K562 (cell line): ENCODE data around the gene IRF2.

Experiments
- ATF3 ChIP-seq, 2 experiments: fragments of 450-650 bp in 1 of 2; sonication (generic) in 1 of 2; formaldehyde crosslinking in 1 of 2; IDR thresholded peaks in 1 of 2; conservative IDR thresholded peaks in 1 of 2; 2 replicates each; pipeline versions ENCODE4 v1.6.1 to v1.8.1; 2016 to 2023; ENCODE audit warnings: mild to moderate bottlenecking in 2 of 2, moderate library complexity in 2 of 2, inconsistent platforms in 1 of 2, missing genetic modification reagents in 1 of 2
- CREB3L1 ChIP-seq: fragments of 450-650 bp; IDR thresholded peaks from 2 replicates; pipeline ENCODE4 v1.6.1; 2014; ENCODE audit warnings: low read depth, mild to moderate bottlenecking, moderate library complexity, borderline replicate concordance
- E2F3 ChIP-seq: fragments of 250-450 bp; sonication (Bioruptor Pico); IDR thresholded peaks from 2 replicates; pipeline ENCODE4 v1.4.0; 2020; ENCODE audit warnings: mild to moderate bottlenecking
- HEY1 ChIP-seq: fragments of 250-450 bp; sonication (Bioruptor Pico); IDR thresholded peaks from 2 replicates; pipeline ENCODE4 v1.5.0; 2020; ENCODE audit warnings: mild to moderate bottlenecking, moderate library complexity, borderline replicate concordance
- JUND ChIP-seq, 2 experiments: IDR thresholded peaks; 2 replicates in 1 of 2; 3 replicates in 1 of 2; pipeline ENCODE4 v1.6.1; 2011; ENCODE audit warnings: borderline replicate concordance in 2 of 2, low read depth in 2 of 2, low read length in 2 of 2, improper control_type of control experiment in 1 of 2, missing biosample characterization in 1 of 2, missing genetic modification characterization in 1 of 2, missing genetic modification reagents in 1 of 2
- PATZ1 ChIP-seq: fragments of 250-450 bp; sonication (Bioruptor Pico); IDR thresholded peaks from 2 replicates; pipeline ENCODE4 v1.5.0; 2020; ENCODE audit warnings: mild to moderate bottlenecking, borderline replicate concordance
- POLR2AphosphoS5 ChIP-seq: IDR thresholded peaks from 2 replicates; pipeline ENCODE4 v1.6.1; 2011; ENCODE audit warnings: mild to moderate bottlenecking, low read depth, low read length, moderate library complexity; ENCODE audit not compliant: control insufficient read depth, insufficient read depth
- RBM14 ChIP-seq: fragments of 200-400 bp; formaldehyde crosslinking; IDR thresholded peaks from 2 replicates; pipeline ENCODE4 v1.6.1; 2018; ENCODE audit warnings: low read depth, mild to moderate bottlenecking, low read length, moderate library complexity, borderline replicate concordance; ENCODE audit not compliant: insufficient read depth
- ZKSCAN3 ChIP-seq: fragments of 250-450 bp; sonication (Bioruptor Pico); IDR thresholded peaks from 2 replicates; pipeline ENCODE4 v1.4.0; 2020
- ZNF174 ChIP-seq: fragments of 250-450 bp; sonication (Bioruptor Pico); IDR thresholded peaks from 2 replicates; pipeline ENCODE4 v1.4.0; 2020; ENCODE audit warnings: mild to moderate bottlenecking
- ZNF76 ChIP-seq: fragments of 250-450 bp; sonication (Bioruptor Pico); IDR thresholded peaks from 2 replicates; pipeline ENCODE4 v1.4.0; 2020; ENCODE audit warnings: mild to moderate bottlenecking, moderate library complexity, borderline replicate concordance

GRCh38 chr4:184369871-184370270 lies 104.5 kb downstream of the IRF2 start:
- TF ChIP-seq ZNF76 (CRISPR knock-in tag) (no peak), JUND (IDR thresholded peaks at IDR 0.05; ENCODE audit: borderline replicate concordance, low read depth, low read length) (no peak), JUND (tag; IDR thresholded peaks at IDR 0.05; ENCODE audit: borderline replicate concordance, low read depth, low read length) (no peak), ZKSCAN3 (CRISPR knock-in tag) (no peak), RBM14 (no peak), PATZ1 (CRISPR knock-in tag) (no peak), POLR2AphosphoS5 (no peak), HEY1 (CRISPR knock-in tag) (no peak), CREB3L1 (no peak), ATF3 (IDR thresholded peaks at IDR 0.05) (no peak), ATF3 (CRISPR knock-in tag; conservative IDR thresholded peaks at IDR 0.05) (no peak), E2F3 (no peak), ZNF174 (CRISPR knock-in tag) (no peak)
